AG09309 (cell line): ENCODE data around the gene C9orf50.

ENCODE experiments used
- DNase-seq: peaks from one replicate; pipeline ENCODE4 v3.0.0-alpha.2; 2010; ENCODE audit warnings: low read depth
- H3K4me3 ChIP-seq: 2 replicates; pipeline ENCODE4 v1.5.1; 2011; ENCODE audit warnings: mild to moderate bottlenecking, low read depth, low read length, moderate library complexity; ENCODE audit not compliant: control insufficient read depth
- TF ChIP-seq, protein P1 (sequence below): IDR thresholded peaks from 2 replicates; pipeline ENCODE4 v1.5.1; 2011; ENCODE audit warnings: mild to moderate bottlenecking, low read depth, low read length, inconsistent platforms; ENCODE audit not compliant: insufficient read depth, control insufficient read depth; ENCODE audit errors: missing control alignments

C9orf50 gene

DNA sequence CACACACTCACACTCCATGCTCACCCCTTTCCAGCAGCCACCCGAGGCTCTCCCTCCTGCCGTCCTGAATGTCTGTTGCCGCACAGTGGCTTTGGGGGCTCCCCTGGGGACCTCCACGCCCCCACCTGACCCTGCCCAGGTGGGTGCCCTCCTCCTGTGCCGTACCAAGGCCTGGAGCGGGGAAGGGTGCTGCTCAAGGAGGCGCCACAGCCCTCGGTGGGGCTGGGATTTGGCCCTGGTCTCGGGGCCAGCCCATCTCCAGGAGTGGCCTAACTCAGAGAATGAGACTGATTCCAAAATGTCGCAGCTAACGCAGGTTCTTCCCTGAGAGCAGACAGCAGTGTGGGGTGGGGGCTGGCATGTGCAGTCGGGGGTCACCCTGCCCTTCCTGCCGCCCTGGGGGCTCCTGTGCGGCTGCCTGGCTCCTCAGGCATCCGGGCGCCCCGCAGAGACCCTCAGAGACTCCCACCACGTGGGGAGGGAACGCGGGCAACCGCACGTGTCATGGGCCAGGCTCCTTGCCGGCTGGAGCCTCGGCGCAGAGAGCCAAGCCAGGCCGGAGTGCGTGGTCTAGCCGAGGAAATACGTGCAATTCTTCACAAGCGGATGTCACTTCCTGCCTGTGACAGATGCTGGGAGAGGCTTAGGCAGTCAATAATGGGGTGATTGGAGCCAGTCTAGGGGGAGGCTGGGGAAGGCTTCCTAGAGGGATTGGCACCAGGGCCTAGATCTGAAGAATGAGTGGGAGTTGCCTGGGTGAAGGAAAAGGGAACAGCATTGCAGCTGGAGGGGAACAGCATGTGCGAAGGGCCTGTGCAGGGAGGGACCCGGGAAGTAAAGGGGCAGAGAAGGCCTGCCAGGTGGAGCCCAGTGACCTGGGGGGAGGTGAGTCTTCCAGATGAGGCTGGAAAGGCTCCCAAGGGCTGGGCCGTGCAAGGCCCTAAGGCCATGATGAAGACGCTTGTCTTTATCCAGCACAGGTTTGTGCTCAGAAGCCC lies 44.1 kb downstream of the C9orf50 start:
- TF ChIP-seq, protein P1, sequence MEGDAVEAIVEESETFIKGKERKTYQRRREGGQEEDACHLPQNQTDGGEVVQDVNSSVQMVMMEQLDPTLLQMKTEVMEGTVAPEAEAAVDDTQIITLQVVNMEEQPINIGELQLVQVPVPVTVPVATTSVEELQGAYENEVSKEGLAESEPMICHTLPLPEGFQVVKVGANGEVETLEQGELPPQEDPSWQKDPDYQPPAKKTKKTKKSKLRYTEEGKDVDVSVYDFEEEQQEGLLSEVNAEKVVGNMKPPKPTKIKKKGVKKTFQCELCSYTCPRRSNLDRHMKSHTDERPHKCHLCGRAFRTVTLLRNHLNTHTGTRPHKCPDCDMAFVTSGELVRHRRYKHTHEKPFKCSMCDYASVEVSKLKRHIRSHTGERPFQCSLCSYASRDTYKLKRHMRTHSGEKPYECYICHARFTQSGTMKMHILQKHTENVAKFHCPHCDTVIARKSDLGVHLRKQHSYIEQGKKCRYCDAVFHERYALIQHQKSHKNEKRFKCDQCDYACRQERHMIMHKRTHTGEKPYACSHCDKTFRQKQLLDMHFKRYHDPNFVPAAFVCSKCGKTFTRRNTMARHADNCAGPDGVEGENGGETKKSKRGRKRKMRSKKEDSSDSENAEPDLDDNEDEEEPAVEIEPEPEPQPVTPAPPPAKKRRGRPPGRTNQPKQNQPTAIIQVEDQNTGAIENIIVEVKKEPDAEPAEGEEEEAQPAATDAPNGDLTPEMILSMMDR = no peak
- no peak overlapping the region for H3K4me3 ChIP-seq
- no peak for DNase-seq

DNA sequence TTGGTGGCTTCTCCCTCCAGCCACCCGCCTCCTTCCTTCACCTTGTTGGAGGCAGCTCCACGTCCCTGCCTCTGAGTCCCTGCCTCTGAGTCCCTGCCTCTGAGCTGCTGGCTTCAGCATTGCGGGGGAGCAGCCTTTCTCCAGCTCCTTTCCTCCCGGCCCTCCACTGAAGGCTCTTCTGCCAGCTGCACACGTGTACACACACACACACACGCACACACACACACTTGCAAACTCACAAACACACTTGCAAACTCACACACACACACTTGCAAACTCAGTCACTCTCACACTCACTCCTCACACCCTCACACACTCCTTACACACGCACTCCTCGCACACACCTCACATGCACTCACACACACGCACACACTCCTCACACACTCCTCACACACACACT lies 45.1 kb downstream of the C9orf50 start:
- no peak overlapping the region for H3K4me3 ChIP-seq
- TF ChIP-seq, protein P1 = no peak
- DNase-seq = no peak

DNA sequence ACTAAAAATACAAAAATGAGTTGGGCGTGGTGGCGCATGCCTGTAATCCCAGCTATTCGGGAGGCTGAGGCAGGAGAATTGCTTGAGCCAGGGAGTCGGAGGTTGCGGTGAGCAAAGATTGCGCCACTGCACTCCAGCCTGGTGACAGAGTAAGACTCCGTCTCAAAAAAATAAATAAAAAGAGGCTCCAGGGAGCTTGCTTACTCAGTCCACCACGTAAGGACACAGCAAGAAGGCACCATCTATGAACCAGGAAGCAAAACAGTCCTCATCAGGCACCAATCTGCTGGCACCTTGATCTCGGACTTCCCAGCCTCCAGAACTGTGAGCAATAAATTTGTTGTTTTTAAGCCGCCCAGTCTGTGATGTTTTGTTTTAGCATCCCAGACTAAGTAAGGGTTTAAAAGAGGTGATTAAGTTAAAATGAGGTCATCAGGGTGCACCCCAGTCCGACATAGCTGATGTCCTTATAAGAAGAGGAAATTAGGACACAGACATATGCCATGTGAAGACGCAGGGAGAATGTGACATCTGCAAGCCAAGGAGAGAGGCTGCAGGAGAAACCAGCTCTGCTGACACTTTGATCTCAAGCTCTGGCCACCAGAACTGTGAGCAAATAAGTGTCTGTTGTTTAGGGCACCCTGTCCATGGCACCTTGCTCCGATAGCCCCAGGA lies 45.9 kb downstream of the C9orf50 start:
- DNase-seq = peak; percentile 28
- TF ChIP-seq, protein P1 = no peak
- no peak overlapping the region for H3K4me3 ChIP-seq

DNA sequence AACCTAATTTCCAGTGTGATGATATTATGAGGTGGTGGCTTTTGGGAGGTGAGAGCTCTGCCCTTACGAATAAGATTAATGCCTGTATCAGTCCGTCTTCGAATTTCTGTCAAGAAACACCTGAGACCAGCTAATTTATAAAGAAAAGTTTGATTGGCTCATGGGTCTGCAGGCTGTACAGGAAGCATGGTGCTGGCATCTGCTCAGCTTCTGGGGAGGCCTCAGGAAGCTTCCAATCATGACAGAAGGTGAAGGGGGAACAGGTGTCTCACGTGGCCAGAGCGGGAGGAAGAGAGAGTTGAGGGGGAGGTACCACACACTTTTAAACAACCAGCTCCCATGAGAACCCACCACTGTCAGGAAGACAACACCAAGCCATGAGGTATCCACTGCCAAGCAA lies 46.9 kb downstream of the C9orf50 start:
- TF ChIP-seq, protein P1 = no peak
- no peak for DNase-seq
- no peak overlapping the region for H3K4me3 ChIP-seq

DNA sequence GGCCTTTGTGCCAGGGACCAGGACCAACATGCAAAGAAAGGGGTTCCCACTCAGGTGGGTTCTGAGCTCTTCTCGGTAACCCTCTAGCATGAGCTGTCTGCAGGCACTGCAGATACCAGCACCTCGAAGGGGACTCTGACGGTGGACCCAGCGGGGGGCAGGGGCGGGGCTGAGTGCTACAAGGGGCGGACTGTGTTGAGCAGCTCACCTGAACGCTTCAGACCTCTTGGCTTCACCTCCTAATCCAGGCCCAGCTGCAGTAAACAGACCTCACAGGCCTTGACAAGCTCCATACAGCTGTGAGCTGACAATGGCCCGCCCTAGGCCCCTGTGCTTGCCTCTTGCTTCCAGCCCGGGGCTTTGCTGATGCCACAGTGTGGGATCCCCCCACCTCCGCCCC lies 48.4 kb downstream of the C9orf50 start:
- no peak for DNase-seq
- TF ChIP-seq, protein P1 = no peak
- no peak overlapping the region for H3K4me3 ChIP-seq

DNA sequence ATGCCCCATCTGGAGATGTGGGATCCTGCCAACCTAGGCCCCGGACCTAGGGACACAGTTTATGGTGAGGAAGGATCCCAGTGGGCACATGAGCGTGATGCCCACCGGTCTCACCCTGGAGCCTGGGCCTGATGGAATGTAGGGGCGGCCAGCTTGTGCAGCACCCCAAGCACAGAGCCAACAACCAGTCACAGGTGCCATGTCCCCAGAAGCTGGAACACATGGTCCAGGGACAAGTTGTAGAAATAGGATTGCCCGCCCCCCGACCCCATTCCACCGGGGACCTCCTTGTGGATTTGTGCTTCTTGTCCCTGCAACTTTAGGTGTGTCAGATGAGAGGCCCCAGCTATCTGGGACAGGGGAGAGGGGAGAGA lies 48.9 kb downstream of the C9orf50 start:
- TF ChIP-seq, protein P1 = no peak
- no peak overlapping the region for H3K4me3 ChIP-seq
- no peak for DNase-seq
